ENCODE results near the gene PCGF1.

Gene PCGF1

DNA sequence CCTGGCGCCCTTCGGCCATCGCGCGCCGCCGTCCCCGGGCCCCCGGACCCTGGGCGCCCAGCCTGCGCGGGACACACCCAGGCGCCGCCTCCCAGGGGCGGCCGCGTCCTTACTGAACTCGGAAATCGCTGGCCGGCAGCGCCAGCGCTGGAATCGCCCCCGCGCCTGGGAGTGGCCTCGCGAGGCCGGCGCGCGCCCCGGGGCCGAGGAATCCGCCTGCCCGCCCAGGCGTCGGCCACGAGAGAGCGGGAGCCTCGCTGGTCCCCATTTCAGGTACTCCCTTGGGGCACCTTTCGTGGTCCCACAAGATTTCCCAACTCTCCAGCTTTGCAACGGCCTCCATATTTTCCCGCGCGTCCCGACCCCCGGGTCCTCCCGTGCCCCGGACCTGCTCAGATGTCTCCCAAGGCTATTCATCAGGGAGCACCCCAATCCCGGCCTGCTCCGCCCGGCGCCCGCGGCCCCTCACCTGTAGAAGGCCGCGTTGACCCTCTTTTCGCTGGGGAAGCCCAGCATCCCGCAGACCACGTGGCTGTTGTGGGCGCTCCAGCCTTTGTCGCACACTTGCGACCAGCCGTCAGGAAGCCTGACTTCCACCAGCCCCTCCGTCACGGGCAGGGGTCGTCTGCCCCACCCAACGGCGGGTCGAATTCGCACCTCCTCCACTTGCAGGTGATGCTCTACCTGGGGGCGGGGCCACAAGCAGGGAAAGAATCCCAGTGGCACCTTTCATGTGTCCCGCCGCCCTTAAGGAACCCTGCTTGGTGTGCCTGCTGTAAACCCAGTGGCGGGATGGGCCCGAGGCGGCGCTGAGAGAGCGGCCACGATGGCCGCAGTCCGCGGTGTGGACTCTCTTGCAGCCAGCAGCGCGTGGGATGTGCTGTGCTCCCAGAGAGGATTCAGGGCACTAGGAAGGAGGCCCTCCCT is 41.7 kb upstream of the PCGF1 start (continued):
- TF ChIP-seq ZC3H10 (CRISPR knock-in tag; IDR thresholded peaks at IDR 0.05): no peak
- TF ChIP-seq ESRRG (CRISPR knock-in tag; IDR thresholded peaks at IDR 0.05): no peak
- TF ChIP-seq PPARA (CRISPR knock-in tag; IDR thresholded peaks at IDR 0.05; ENCODE audit: borderline replicate concordance): no peak
- no peak for TF ChIP-seq ZFP3 (CRISPR knock-in tag; IDR thresholded peaks at IDR 0.05)
- TF ChIP-seq, protein P1, sequence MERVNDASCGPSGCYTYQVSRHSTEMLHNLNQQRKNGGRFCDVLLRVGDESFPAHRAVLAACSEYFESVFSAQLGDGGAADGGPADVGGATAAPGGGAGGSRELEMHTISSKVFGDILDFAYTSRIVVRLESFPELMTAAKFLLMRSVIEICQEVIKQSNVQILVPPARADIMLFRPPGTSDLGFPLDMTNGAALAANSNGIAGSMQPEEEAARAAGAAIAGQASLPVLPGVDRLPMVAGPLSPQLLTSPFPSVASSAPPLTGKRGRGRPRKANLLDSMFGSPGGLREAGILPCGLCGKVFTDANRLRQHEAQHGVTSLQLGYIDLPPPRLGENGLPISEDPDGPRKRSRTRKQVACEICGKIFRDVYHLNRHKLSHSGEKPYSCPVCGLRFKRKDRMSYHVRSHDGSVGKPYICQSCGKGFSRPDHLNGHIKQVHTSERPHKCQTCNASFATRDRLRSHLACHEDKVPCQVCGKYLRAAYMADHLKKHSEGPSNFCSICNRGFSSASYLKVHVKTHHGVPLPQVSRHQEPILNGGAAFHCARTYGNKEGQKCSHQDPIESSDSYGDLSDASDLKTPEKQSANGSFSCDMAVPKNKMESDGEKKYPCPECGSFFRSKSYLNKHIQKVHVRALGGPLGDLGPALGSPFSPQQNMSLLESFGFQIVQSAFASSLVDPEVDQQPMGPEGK (CRISPR knock-in tag; IDR thresholded peaks at IDR 0.05; ENCODE audit: borderline replicate concordance): no peak
- no peak for TF ChIP-seq BACH2 (CRISPR knock-in tag; IDR thresholded peaks at IDR 0.05; ENCODE audit: borderline replicate concordance)

DNA sequence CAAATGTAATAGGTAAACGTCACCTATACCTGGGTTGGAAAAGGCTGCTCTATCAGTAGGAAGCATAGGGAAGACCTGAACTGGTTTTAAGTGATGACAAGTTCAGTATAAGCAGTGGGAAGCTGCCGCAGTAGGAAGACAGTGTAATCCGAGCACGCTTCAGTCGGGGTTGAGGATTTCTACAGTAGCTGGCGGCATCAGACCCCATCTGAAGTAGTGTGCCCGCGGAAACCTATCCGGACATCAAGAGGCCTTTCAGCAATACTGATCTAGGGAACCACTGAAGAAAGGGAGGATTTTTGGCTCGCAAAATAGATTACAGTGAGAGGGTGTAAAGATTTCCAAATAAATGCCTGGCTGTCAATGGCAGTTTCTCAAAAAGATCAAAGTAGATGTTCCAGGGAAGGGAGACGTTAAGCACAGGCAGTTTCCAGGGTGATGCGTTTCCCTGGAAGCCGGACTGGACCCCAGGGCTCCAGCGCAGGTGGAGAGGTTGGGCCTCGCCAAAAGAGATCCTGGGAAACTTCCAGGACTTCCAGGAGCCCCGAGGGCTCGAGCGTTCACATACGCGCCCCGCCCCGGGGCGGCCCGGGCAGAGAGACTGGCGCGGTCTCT is 40.9 kb upstream of the PCGF1 start:
- TF ChIP-seq ZFP3 (CRISPR knock-in tag; IDR thresholded peaks at IDR 0.05) (no peak), ZNF8 (CRISPR knock-in tag; IDR thresholded peaks at IDR 0.05) (no peak), PPARA (CRISPR knock-in tag; IDR thresholded peaks at IDR 0.05; ENCODE audit: borderline replicate concordance) (no peak), BACH2 (CRISPR knock-in tag; IDR thresholded peaks at IDR 0.05; ENCODE audit: borderline replicate concordance) (no peak), TOX (CRISPR knock-in tag; IDR thresholded peaks at IDR 0.05; ENCODE audit: borderline replicate concordance) (no peak), OSR1 (CRISPR knock-in tag; IDR thresholded peaks at IDR 0.05) (no peak), ZC3H10 (CRISPR knock-in tag; IDR thresholded peaks at IDR 0.05) (no peak), SNAI2 (CRISPR knock-in tag; IDR thresholded peaks at IDR 0.05) (no peak), ARNTL (CRISPR knock-in tag; IDR thresholded peaks at IDR 0.05; ENCODE audit: borderline replicate concordance, low read depth) (no peak), ESRRG (CRISPR knock-in tag; IDR thresholded peaks at IDR 0.05) (no peak), ISL1 (CRISPR knock-in tag; IDR thresholded peaks at IDR 0.05) (no peak), ZFP30 (CRISPR knock-in tag; IDR thresholded peaks at IDR 0.05) (no peak), GLIS3 (CRISPR knock-in tag; IDR thresholded peaks at IDR 0.05) (no peak), ZNF565 (CRISPR knock-in tag; conservative IDR thresholded peaks at IDR 0.05; ENCODE audit: low read depth) (no peak), ZNF70 (CRISPR knock-in tag; IDR thresholded peaks at IDR 0.05) (no peak)
- TF ChIP-seq, protein P2, sequence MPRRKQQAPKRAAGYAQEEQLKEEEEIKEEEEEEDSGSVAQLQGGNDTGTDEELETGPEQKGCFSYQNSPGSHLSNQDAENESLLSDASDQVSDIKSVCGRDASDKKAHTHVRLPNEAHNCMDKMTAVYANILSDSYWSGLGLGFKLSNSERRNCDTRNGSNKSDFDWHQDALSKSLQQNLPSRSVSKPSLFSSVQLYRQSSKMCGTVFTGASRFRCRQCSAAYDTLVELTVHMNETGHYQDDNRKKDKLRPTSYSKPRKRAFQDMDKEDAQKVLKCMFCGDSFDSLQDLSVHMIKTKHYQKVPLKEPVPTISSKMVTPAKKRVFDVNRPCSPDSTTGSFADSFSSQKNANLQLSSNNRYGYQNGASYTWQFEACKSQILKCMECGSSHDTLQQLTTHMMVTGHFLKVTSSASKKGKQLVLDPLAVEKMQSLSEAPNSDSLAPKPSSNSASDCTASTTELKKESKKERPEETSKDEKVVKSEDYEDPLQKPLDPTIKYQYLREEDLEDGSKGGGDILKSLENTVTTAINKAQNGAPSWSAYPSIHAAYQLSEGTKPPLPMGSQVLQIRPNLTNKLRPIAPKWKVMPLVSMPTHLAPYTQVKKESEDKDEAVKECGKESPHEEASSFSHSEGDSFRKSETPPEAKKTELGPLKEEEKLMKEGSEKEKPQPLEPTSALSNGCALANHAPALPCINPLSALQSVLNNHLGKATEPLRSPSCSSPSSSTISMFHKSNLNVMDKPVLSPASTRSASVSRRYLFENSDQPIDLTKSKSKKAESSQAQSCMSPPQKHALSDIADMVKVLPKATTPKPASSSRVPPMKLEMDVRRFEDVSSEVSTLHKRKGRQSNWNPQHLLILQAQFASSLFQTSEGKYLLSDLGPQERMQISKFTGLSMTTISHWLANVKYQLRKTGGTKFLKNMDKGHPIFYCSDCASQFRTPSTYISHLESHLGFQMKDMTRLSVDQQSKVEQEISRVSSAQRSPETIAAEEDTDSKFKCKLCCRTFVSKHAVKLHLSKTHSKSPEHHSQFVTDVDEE (CRISPR knock-in tag; IDR thresholded peaks at IDR 0.05): no peak
- TF ChIP-seq, protein P3, sequence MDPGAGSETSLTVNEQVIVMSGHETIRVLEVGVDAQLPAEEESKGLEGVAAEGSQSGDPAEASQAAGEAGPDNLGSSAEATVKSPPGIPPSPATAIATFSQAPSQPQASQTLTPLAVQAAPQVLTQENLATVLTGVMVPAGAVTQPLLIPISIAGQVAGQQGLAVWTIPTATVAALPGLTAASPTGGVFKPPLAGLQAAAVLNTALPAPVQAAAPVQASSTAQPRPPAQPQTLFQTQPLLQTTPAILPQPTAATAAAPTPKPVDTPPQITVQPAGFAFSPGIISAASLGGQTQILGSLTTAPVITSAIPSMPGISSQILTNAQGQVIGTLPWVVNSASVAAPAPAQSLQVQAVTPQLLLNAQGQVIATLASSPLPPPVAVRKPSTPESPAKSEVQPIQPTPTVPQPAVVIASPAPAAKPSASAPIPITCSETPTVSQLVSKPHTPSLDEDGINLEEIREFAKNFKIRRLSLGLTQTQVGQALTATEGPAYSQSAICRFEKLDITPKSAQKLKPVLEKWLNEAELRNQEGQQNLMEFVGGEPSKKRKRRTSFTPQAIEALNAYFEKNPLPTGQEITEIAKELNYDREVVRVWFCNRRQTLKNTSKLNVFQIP (CRISPR knock-in tag; IDR thresholded peaks at IDR 0.05; ENCODE audit: borderline replicate concordance, low read depth): no peak
- TF ChIP-seq, protein P1 (CRISPR knock-in tag; IDR thresholded peaks at IDR 0.05; ENCODE audit: borderline replicate concordance): no peak
- TF ChIP-seq, protein P4, sequence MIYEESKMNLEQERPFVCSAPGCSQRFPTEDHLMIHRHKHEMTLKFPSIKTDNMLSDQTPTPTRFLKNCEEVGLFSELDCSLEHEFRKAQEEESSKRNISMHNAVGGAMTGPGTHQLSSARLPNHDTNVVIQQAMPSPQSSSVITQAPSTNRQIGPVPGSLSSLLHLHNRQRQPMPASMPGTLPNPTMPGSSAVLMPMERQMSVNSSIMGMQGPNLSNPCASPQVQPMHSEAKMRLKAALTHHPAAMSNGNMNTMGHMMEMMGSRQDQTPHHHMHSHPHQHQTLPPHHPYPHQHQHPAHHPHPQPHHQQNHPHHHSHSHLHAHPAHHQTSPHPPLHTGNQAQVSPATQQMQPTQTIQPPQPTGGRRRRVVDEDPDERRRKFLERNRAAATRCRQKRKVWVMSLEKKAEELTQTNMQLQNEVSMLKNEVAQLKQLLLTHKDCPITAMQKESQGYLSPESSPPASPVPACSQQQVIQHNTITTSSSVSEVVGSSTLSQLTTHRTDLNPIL (CRISPR knock-in tag; IDR thresholded peaks at IDR 0.05; ENCODE audit: low read depth): no peak
- TF ChIP-seq, protein P5, sequence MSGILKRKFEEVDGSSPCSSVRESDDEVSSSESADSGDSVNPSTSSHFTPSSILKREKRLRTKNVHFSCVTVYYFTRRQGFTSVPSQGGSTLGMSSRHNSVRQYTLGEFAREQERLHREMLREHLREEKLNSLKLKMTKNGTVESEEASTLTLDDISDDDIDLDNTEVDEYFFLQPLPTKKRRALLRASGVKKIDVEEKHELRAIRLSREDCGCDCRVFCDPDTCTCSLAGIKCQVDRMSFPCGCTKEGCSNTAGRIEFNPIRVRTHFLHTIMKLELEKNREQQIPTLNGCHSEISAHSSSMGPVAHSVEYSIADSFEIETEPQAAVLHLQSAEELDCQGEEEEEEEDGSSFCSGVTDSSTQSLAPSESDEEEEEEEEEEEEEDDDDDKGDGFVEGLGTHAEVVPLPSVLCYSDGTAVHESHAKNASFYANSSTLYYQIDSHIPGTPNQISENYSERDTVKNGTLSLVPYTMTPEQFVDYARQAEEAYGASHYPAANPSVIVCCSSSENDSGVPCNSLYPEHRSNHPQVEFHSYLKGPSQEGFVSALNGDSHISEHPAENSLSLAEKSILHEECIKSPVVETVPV (CRISPR knock-in tag; IDR thresholded peaks at IDR 0.05): no peak
- no peak for ATAC-seq

All from SK-N-SH treated with all-trans-retinoic acid at 6 μM for 48 hours (cell line).